Smooth muscle cell (in vitro differentiated cells): Measurements from ENCODE around the gene TAF3. TPM values are rescaled to one million over a fixed set of nuclear protein-coding genes. Genes with fewer than 3 reads are reported as not detected.

Experiments
- DNase-seq: peaks from one replicate; lab custom pipeline; 2025; ENCODE audit not compliant: unreplicated experiment; lab: John Stamatoyannopoulos, UW
- H2AFZ ChIP-seq: fragments of 200-600 bp; sonication (generic); 2 replicates; pipeline ENCODE4 v1.6.0; 2016; ENCODE audit warnings: antibody characterized with exemption, low read depth, mild to moderate bottlenecking
- H3F3A ChIP-seq: fragments of 200-600 bp; sonication (generic); 2 replicates; pipeline ENCODE4 v1.6.0; 2017; ENCODE audit warnings: antibody characterized with exemption, low read depth
- H3K27ac ChIP-seq: fragments of 200-600 bp; sonication (generic); 2 replicates; pipeline ENCODE4 v1.5.1; 2016; ENCODE audit warnings: low read depth, mild to moderate bottlenecking
- H3K27me3 ChIP-seq: fragments of 200-600 bp; sonication (generic); 2 replicates; pipeline ENCODE4 v1.6.1; 2016; ENCODE audit warnings: low read depth, mild to moderate bottlenecking
- H3K36me3 ChIP-seq: fragments of 200-600 bp; sonication (generic); 2 replicates; pipeline ENCODE4 v1.5.1; 2016; ENCODE audit warnings: low read depth
- H3K4me1 ChIP-seq: fragments of 200-600 bp; sonication (generic); 2 replicates; pipeline ENCODE4 v1.5.1; 2016; ENCODE audit warnings: low read depth
- H3K4me2 ChIP-seq: fragments of 200-600 bp; sonication (generic); 2 replicates; pipeline ENCODE4 v1.6.0; 2016; ENCODE audit warnings: mild to moderate bottlenecking
- H3K4me3 ChIP-seq: fragments of 200-600 bp; sonication (generic); 2 replicates; pipeline ENCODE4 v1.5.1; 2016; ENCODE audit warnings: mild to moderate bottlenecking
- H3K79me2 ChIP-seq: fragments of 200-600 bp; sonication (generic); 2 replicates; pipeline ENCODE4 v1.6.0; 2016; ENCODE audit warnings: low read depth, mild to moderate bottlenecking
- H3K9ac ChIP-seq: fragments of 200-600 bp; sonication (generic); 2 replicates; pipeline ENCODE4 v1.6.0; 2016; ENCODE audit warnings: low read depth
- H3K9me3 ChIP-seq: fragments of 200-600 bp; sonication (generic); replicated peaks from 2 replicates; pipeline ENCODE4 v1.5.1; 2016; ENCODE audit warnings: low read depth
- H4K20me1 ChIP-seq: fragments of 200-600 bp; sonication (generic); 2 replicates; pipeline ENCODE4 v1.6.0; 2016; ENCODE audit warnings: low read depth
- CTCF ChIP-seq: fragments of 200-600 bp; sonication (generic); IDR thresholded peaks from 2 replicates; pipeline ENCODE4 v1.5.1; 2017; ENCODE audit warnings: borderline replicate concordance, mild to moderate bottlenecking, antibody characterized with exemption; ENCODE audit not compliant: insufficient read depth, poor library complexity, severe bottlenecking
- WGBS: methylation state at CpG from one replicate; pipeline ENCODE4 v1.1.7; 2016; ENCODE audit warnings: low lambda C conversion rate; 5-methylcytosine and 5-hydroxymethylcytosine counted together
- polyA plus RNA-seq: library from polyadenylated mRNA; unstranded; fragments of >200 nt; fragmentation: Nextera tagmentation; extraction: Ambion mirVana; gene quantifications from 2 replicates; pipeline ENCODE4 v1.2.1, GENCODE V29; 2016
- total RNA-seq: library from RNA; depleted of rRNA; stranded (reverse); fragments of >200 nt; gene quantifications from 2 replicates; pipeline ENCODE4 v1.2.3, GENCODE V29; 2014

The TAF3 gene
- total and polyA plus RNA-seq, 2 experiments from 2014 or later, result 3.7 to 7.0 TPM

DNA sequence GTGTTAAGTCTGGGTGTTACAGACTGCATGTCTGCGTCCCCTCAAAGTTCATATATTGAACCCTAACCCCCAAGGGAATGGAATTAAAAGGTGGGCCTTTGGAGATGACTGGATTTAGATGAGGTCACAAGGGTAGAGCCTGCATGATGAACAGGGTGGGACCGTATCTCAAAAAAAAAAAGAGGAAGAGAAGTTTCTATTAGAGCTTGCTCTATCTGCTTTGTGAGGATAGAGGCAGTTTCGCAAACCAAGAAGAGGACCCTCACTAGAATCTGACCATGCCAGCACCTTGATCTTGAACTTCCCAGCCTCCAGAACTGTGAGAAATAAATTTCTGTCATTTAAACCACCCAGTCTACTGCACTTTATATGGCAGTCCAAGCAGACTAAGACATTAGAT is 31.9 kb upstream of the TAF3 start:
- H3K9me3 ChIP-seq, result no peaks in the 10 kb centered on the region
- H3F3A ChIP-seq, result no peaks in the 10 kb centered on the region
- no peak overlapping the region for H3K27ac ChIP-seq
- H4K20me1 ChIP-seq, result peaks cover 84% of the 10 kb centered on the region
- peaks cover 29% of the 10 kb centered on the region for H3K4me1 ChIP-seq
- peak overlapping the region; percentile 86 for H3K4me2 ChIP-seq
- no peaks in the 10 kb centered on the region for H3K36me3 ChIP-seq
- no peak overlapping the region for H2AFZ ChIP-seq
- H3K79me2 ChIP-seq, result peaks cover 96% of the 10 kb centered on the region
- peak overlapping the region; percentile 94 for H3K4me3 ChIP-seq
- H3K9ac ChIP-seq, result peak overlapping the region; percentile 97
- no peaks in the 10 kb centered on the region for H3K27me3 ChIP-seq
- 98% methylated on average over 3 of the region's 3 CpGs for WGBS
- no peak for TF ChIP-seq CTCF
- no peak for DNase-seq

- no peak for DNase-seq
- Histone ChIP-seq H3F3A (no peaks in the 10 kb centered on the region), H3K4me2 (peak overlapping the region; percentile 86), H3K4me1 (peaks cover 29% of the 10 kb centered on the region), H3K79me2 (peaks cover 98% of the 10 kb centered on the region), H3K27ac (peak overlapping the region; percentile 65), H2AFZ (peak overlapping the region; percentile 94), H3K9ac (peak overlapping the region; percentile 97), H4K20me1 (peaks cover 89% of the 10 kb centered on the region), H3K36me3 (no peaks in the 10 kb centered on the region), H3K27me3 (no peaks in the 10 kb centered on the region), H3K9me3 (no peaks in the 10 kb centered on the region), H3K4me3 (peak overlapping the region; percentile 94)
- WGBS, result 5% methylated on average over 25 of the region's 26 CpGs
- no peak for TF ChIP-seq CTCF
Observed at GRCh38 chr10:7787150-7787856, 31.0 kb upstream of the TAF3 start.

DNA sequence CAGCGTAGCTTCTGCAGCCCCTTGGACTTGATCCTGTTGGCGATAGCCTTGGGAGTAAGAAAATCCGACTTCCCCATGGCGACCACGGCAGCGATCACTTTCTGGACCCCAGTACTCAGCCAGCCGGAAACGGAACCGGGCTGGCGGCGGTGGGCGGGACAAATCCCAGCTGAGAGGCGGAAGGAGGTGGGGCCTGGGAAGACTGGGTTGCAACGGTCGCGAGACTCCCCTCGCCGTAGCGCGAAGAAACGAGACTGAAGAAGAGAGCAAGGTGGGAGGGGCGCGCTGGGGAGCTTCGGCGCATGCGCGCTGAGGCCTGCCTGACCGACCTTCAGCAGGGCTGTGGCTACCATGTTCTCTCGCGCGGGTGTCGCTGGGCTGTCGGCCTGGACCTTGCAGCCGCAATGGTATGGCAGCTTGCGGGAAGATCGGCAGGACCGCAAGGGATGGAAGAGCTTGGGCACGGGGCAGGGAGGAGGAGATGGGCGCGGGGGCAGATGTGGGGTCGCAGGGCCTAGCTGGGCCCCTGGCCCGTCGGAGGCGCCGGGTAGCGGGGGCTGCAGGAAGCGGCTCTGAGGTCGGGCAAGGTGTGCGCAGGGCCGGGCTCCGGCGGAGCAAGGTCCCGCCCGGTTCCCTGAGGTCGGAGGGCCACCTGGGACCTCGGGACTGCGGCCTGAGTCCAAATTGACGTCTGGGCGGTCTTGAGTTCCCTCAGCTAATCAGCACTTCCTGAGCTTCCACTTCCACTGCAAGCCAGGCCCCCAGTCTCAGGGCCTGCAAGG is 30.3 kb upstream of the TAF3 start, which contains the start of the genes ATP5F1C and KIN:
Gene ATP5F1C, plus strand, starts transcription at position 321 of the 782 bp plus-strand sequence. Its CDS starts 31 bp downstream, at position 352.
Gene KIN, minus strand, starts transcription at position 137 of the 782 bp plus-strand sequence. Its CDS starts 60 bp downstream, at position 77.
- peak within 1 kb of the TSS; percentile 97 for H3K9ac ChIP-seq
- under 1% methylated on average over 50 of the region's 59 CpGs for WGBS
- TF ChIP-seq CTCF, result no peak
- H3K36me3 ChIP-seq, result no peaks in the 10 kb centered on the region
- peaks cover 29% of the 10 kb centered on the region for H3K4me1 ChIP-seq
- H3K79me2 ChIP-seq, result peaks cover 98% of the 10 kb centered on the region
- H2AFZ ChIP-seq, result peak within 1 kb of the TSS; percentile 94
- no peaks in the 10 kb centered on the region for H3K27me3 ChIP-seq
- H3F3A ChIP-seq, result no peaks in the 10 kb centered on the region
- peak; percentile 92 for DNase-seq
- peak within 1 kb of the TSS; percentile 94 for H3K4me3 ChIP-seq
- H3K4me2 ChIP-seq, result peak within 1 kb of the TSS; percentile 89
- peaks cover 89% of the 10 kb centered on the region for H4K20me1 ChIP-seq
- H3K27ac ChIP-seq, result peak within 1 kb of the TSS; percentile 65
- H3K9me3 ChIP-seq, result no peaks in the 10 kb centered on the region
